Activated naive CD8-positive, alpha-beta T cell treated with anti-CD3 and anti-CD28 coated beads, Interleukin-2, amount 50 U/mL, for 16 hours (primary cell): ENCODE data around the gene DNASE1L2.
A peak's percentile ranks its signal among the peaks of the same experiment; 100 is the strongest.
"Not testable (repeated sequence)": the region's sequence is repeated elsewhere in the genome, so short reads cannot be mapped to it uniquely, and the experiment has no call there.

Source experiments
- DNase-seq: peaks from one replicate; pipeline ENCODE4 v3.0.0-alpha.2; 2020; ENCODE audit warnings: low read depth, low spot score

DNASE1L2 gene

GRCh38 chr16:2203119-2203688 is 33.0 kb upstream of the DNASE1L2 start:
- DNase-seq = not testable (repeated sequence)

- no peak for DNase-seq
Measured at GRCh38 chr16:2204416-2205103, 31.7 kb upstream of the DNASE1L2 start.

GRCh38 chr16:2205104-2205966 is 30.9 kb upstream of the DNASE1L2 start, which contains the start of gene MLST8:
MLST8 (plus strand) TSS chr16:2205454; CDS start chr16:2206086, 632 bp downstream.
- peak; percentile 75 for DNase-seq

- no peak for DNase-seq
Measured at GRCh38 chr16:2205967-2206313, 30.3 kb upstream of the DNASE1L2 start.

- DNase-seq = no peak
Measured at GRCh38 chr16:2206420-2206779, 29.8 kb upstream of the DNASE1L2 start.

GRCh38 chr16:2206780-2207433 is 29.3 kb upstream of the DNASE1L2 start:
- DNase-seq = no peak

GRCh38 chr16:2207872-2208271 is 28.4 kb upstream of the DNASE1L2 start:
- no peak for DNase-seq

GRCh38 chr16:2208308-2208707 is 27.9 kb upstream of the DNASE1L2 start:
- no peak for DNase-seq

GRCh38 chr16:2208772-2209171 is 27.5 kb upstream of the DNASE1L2 start:
- DNase-seq = no peak

- DNase-seq = no peak
Measured at GRCh38 chr16:2209258-2210008, 26.8 kb upstream of the DNASE1L2 start.

- DNase-seq = no peak
Measured at GRCh38 chr16:2210009-2210332, 26.3 kb upstream of the DNASE1L2 start.

- no peak for DNase-seq
Measured at GRCh38 chr16:2210386-2211365, 25.6 kb upstream of the DNASE1L2 start, which contains the start of gene BRICD5. BRICD5 (minus strand) TSS chr16:2210863; CDS start chr16:2210833, 30 bp downstream.

GRCh38 chr16:2211923-2212347 is 24.3 kb upstream of the DNASE1L2 start:
- DNase-seq = no peak

GRCh38 chr16:2212362-2213324 is 23.6 kb upstream of the DNASE1L2 start:
- no peak for DNase-seq

GRCh38 chr16:2213817-2214718 is 22.2 kb upstream of the DNASE1L2 start:
- no peak for DNase-seq

GRCh38 chr16:2214719-2214968 is 21.6 kb upstream of the DNASE1L2 start, which contains the start of gene PGP:
PGP (minus strand) TSS chr16:2214840; CDS start chr16:2214777, 63 bp downstream.
- no peak for DNase-seq

GRCh38 chr16:2216330-2216729 is 19.9 kb upstream of the DNASE1L2 start:
- DNase-seq = no peak
